Astrocyte (in vitro differentiated cells and primary cell): ENCODE measurements around the gene TMEM98.

Experiments
- CTCF ChIP-seq: IDR thresholded peaks from 2 replicates; pipeline ENCODE4 v1.5.1; 2011; ENCODE audit warnings: low read depth, mild to moderate bottlenecking, inconsistent platforms, low read length, moderate library complexity; ENCODE audit not compliant: insufficient read depth
- EZH2 ChIP-seq: IDR thresholded peaks from 2 replicates; pipeline ENCODE4 v1.6.1; 2012; ENCODE audit warnings: mild to moderate bottlenecking, low read length, inconsistent platforms; ENCODE audit not compliant: insufficient read depth

DNA sequence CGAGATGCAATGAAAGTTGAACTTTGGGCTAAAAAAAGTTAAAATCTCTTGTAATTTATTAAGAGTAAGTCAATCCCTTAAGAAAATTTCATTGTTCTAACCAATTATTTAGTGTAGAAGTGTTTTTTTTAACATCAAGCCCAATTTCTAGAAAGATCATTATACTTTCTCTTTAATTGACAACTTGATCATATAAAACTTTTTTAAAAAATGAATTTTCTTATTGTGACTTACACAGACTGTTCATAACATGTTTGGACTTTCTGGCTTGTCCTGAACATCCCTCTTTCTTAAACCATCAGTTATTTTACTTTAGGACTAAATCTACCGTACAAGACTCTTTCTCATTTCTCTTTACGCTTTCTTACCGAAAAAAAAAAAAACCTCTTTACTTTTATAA lies 26.2 kb upstream of the TMEM98 start:
- TF ChIP-seq CTCF = no peak
- no peak for TF ChIP-seq EZH2
